MV-4-11 (cell line): ENCODE measurements around the gene ADISSP.
A peak's percentile ranks its signal among the peaks of the same experiment; 100 is the strongest.
"Not testable (repeated sequence)": the region's sequence is repeated elsewhere in the genome, so short reads cannot be mapped to it uniquely, and the experiment has no call there.

Source experiments
- DNase-seq: peaks from one replicate; lab custom pipeline; 2025; lab: John Stamatoyannopoulos, UW

Gene ADISSP

GRCh38 chr20:3797592-3798372 lies 30.2 kb upstream of the ADISSP start:
- no peak for DNase-seq

GRCh38 chr20:3797226-3797545 lies 29.6 kb upstream of the ADISSP start:
- no peak for DNase-seq

- DNase-seq: no peak
Measured at GRCh38 chr20:3796477-3797225, 29.1 kb upstream of the ADISSP start.

GRCh38 chr20:3795511-3796468 lies 28.2 kb upstream of the ADISSP start, which contains the start of gene CDC25B:
Gene CDC25B (plus strand): TSS chr20:3796310. CDS start chr20:3796532, 222 bp downstream.
- DNase-seq: peak; percentile 83

- no peak for DNase-seq
Measured at GRCh38 chr20:3794701-3795420, 27.3 kb upstream of the ADISSP start.

GRCh38 chr20:3794168-3794567 lies 26.6 kb upstream of the ADISSP start:
- DNase-seq: not testable (repeated sequence)

- not testable (repeated sequence) for DNase-seq
Measured at GRCh38 chr20:3789201-3789600, 21.6 kb upstream of the ADISSP start.

GRCh38 chr20:3788685-3789155 lies 21.2 kb upstream of the ADISSP start:
- DNase-seq: no peak

- DNase-seq: no peak
Measured at GRCh38 chr20:3787324-3788014, 19.9 kb upstream of the ADISSP start.

- DNase-seq: peak; percentile 78
Measured at GRCh38 chr20:3786665-3787323, 19.2 kb upstream of the ADISSP start, which contains the start of gene CENPB. Gene CENPB (minus strand): TSS chr20:3786740. CDS start chr20:3786483, 257 bp downstream.

- DNase-seq: peak; percentile 20
Measured at GRCh38 chr20:3786126-3786484, 18.6 kb upstream of the ADISSP start.

- no peak for DNase-seq
Measured at GRCh38 chr20:3785240-3786125, 17.9 kb upstream of the ADISSP start.

- DNase-seq: no peak
Measured at GRCh38 chr20:3784863-3785239, 17.3 kb upstream of the ADISSP start.

GRCh38 chr20:3784216-3784853 lies 16.8 kb upstream of the ADISSP start:
- no peak for DNase-seq

- DNase-seq: no peak
Measured at GRCh38 chr20:3783511-3784195, 16.1 kb upstream of the ADISSP start.

GRCh38 chr20:3783068-3783489 lies 15.5 kb upstream of the ADISSP start:
- no peak for DNase-seq

GRCh38 chr20:3782597-3782996 lies 15.0 kb upstream of the ADISSP start:
- no peak for DNase-seq
